OCI-LY1 (cell line): ENCODE results near the gene LPAR1.

ENCODE experiments used
- EZH2 ChIP-seq: fragments of 200-600 bp; sonication (generic), shearing (Covaris generic); IDR thresholded peaks from 2 replicates; pipeline ENCODE4 v1.8.0; 2017; ENCODE audit warnings: borderline replicate concordance, mixed run types, mild to moderate bottlenecking, antibody characterized with exemption, low read length, moderate library complexity, mixed read lengths
- TF ChIP-seq, protein P1 (sequence below): fragments of 200-600 bp; sonication (generic), shearing (Covaris generic); IDR thresholded peaks from 2 replicates; pipeline ENCODE4 v1.5.1; 2017; ENCODE audit warnings: mild to moderate bottlenecking, antibody characterized with exemption, low read length, moderate library complexity, mixed read lengths

DNA sequence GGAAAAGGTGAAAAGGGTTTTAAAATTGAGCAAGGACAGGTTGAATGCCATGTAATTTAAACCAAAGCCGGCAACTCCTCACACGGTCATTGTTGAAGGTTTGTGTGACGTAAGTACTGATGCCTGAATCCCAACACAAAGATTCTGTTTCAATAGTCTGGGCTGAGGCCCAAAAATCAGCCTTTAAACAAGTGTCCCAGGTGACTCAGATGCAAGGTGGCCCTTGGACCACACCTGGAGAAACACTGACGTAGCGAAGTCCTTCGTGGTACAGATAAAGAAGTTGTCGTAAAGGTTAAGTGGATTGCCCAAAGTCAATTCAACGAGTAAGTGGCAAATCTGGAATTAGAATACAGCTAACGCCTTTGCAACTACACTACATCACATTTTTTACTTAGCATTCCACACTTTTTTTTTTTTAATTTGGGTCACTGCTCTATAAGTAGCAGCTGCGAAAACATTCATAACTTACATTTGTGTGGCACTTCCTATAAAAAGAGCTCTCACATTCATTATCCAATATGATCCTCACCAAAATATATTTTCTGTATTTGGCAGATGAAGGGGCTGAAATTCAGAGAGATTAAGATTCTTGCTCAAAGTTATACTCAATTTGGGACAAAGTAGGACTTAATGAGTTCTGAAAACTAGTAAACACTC, 111.3 kb downstream of the LPAR1 start:
- no peak for TF ChIP-seq EZH2
- TF ChIP-seq, protein P1, sequence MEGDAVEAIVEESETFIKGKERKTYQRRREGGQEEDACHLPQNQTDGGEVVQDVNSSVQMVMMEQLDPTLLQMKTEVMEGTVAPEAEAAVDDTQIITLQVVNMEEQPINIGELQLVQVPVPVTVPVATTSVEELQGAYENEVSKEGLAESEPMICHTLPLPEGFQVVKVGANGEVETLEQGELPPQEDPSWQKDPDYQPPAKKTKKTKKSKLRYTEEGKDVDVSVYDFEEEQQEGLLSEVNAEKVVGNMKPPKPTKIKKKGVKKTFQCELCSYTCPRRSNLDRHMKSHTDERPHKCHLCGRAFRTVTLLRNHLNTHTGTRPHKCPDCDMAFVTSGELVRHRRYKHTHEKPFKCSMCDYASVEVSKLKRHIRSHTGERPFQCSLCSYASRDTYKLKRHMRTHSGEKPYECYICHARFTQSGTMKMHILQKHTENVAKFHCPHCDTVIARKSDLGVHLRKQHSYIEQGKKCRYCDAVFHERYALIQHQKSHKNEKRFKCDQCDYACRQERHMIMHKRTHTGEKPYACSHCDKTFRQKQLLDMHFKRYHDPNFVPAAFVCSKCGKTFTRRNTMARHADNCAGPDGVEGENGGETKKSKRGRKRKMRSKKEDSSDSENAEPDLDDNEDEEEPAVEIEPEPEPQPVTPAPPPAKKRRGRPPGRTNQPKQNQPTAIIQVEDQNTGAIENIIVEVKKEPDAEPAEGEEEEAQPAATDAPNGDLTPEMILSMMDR = no peak
